Measurements from ENCODE around the gene ABCA12.

Gene ABCA12

GRCh38 chr2:215052404-215052803 is 86.0 kb downstream of the ABCA12 start:
- TF ChIP-seq, protein P1, sequence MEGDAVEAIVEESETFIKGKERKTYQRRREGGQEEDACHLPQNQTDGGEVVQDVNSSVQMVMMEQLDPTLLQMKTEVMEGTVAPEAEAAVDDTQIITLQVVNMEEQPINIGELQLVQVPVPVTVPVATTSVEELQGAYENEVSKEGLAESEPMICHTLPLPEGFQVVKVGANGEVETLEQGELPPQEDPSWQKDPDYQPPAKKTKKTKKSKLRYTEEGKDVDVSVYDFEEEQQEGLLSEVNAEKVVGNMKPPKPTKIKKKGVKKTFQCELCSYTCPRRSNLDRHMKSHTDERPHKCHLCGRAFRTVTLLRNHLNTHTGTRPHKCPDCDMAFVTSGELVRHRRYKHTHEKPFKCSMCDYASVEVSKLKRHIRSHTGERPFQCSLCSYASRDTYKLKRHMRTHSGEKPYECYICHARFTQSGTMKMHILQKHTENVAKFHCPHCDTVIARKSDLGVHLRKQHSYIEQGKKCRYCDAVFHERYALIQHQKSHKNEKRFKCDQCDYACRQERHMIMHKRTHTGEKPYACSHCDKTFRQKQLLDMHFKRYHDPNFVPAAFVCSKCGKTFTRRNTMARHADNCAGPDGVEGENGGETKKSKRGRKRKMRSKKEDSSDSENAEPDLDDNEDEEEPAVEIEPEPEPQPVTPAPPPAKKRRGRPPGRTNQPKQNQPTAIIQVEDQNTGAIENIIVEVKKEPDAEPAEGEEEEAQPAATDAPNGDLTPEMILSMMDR (IDR thresholded peaks at IDR 0.05), result no peak
- H3K27ac ChIP-seq, result no peak overlapping the region
- H3K4me3 ChIP-seq, result no peak overlapping the region
- no peak for DNase-seq (ENCODE audit: low spot score)

DNA sequence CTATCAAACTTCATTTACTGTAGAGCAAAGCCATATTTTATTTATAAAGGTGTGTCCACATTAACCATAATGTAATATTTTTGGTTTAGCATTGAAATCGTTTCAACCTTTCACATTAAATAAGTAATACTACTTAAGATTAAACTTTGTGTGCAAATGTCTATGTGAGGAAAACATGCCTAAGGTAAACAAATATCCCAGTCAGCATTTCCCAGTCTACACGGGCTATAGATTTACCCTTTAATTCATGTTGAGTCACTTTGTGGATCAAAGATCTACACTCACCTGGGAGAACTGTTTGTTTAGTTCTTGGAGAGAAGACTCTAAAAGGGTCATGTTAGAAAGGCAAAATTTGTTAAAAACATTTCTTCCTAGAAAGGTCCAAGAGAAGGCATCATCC is 89.1 kb downstream of the ABCA12 start:
- no peak for DNase-seq (ENCODE audit: low spot score)
- TF ChIP-seq, protein P1 (IDR thresholded peaks at IDR 0.05), result no peak
- no peak overlapping the region for H3K27ac ChIP-seq

DNA sequence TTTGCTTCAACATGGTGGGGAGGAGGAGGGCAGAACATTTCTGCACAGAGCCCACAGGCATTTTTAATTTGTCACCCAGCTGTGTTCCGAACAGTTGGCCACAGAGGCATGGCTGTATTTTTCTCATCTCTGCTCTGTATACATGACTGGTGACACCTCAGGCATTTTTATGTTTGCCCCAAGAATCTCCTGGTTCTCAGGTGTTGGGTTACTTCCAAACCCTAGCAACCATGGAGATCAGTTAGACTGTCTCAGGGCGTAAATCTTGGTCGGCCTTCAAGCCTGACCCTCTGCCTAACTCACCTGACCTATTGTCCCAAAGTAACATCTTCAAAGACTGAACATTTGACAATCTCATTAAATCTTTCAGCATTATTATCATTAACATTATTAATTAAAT is 100.0 kb downstream of the ABCA12 start:
- no peak overlapping the region for H3K4me3 ChIP-seq
- TF ChIP-seq, protein P1 (IDR thresholded peaks at IDR 0.05), result no peak
- no peak overlapping the region for H3K27ac ChIP-seq
- DNase-seq (ENCODE audit: low spot score), result no peak

More for the DNA sequence above, 89.1 kb downstream of the ABCA12 start:
- H3K4me3 ChIP-seq, result no peak overlapping the region

DNA sequence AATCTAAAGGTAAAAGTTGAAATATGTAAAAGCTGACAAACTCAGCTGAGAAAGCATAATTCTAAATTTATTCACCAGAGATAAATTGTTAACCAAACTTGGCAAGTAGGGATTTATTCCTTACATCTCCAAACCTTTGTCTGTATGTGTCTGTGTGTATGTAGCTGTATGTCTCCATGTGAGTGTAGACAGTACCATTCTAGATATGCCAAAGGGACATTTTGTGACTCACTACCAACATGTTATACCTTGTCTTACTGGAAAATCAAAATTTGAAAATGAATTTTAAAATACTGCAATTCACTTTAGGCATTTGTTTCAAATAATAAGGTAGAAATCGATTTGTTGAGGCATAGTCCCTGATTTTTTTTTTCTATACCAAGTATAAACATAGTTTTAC is 102.1 kb downstream of the ABCA12 start:
- H3K4me3 ChIP-seq, result no peak overlapping the region
- H3K27ac ChIP-seq, result no peak overlapping the region
- no peak for DNase-seq (ENCODE audit: low spot score)
- TF ChIP-seq, protein P1 (IDR thresholded peaks at IDR 0.05), result no peak

- no peak overlapping the region for H3K27ac ChIP-seq
- TF ChIP-seq, protein P1 (IDR thresholded peaks at IDR 0.05), result no peak
These were observed 104.3 kb downstream of the ABCA12 start for GRCh38 chr2:215034154-215034553.

GRCh38 chr2:215032153-215032552 is 106.3 kb downstream of the ABCA12 start:
- TF ChIP-seq, protein P1 (IDR thresholded peaks at IDR 0.05), result no peak
- Histone ChIP-seq H3K4me3 (no peak overlapping the region), H3K27ac (no peak overlapping the region)
- no peak for DNase-seq (ENCODE audit: low spot score)

More at GRCh38 chr2:215034154-215034553, 104.3 kb downstream of the ABCA12 start:
- DNase-seq (ENCODE audit: low spot score), result no peak
- no peak overlapping the region for H3K4me3 ChIP-seq

- DNase-seq (ENCODE audit: low spot score), result no peak
- TF ChIP-seq, protein P1 (IDR thresholded peaks at IDR 0.05), result no peak
- H3K27ac ChIP-seq, result no peak overlapping the region
These were observed 107.1 kb downstream of the ABCA12 start for GRCh38 chr2:215031321-215031720.

More at GRCh38 chr2:215031321-215031720, 107.1 kb downstream of the ABCA12 start:
- no peak overlapping the region for H3K4me3 ChIP-seq

All from coronary artery (tissue), 2 donors.